Measurements from ENCODE around the gene COMMD1.

DNA sequence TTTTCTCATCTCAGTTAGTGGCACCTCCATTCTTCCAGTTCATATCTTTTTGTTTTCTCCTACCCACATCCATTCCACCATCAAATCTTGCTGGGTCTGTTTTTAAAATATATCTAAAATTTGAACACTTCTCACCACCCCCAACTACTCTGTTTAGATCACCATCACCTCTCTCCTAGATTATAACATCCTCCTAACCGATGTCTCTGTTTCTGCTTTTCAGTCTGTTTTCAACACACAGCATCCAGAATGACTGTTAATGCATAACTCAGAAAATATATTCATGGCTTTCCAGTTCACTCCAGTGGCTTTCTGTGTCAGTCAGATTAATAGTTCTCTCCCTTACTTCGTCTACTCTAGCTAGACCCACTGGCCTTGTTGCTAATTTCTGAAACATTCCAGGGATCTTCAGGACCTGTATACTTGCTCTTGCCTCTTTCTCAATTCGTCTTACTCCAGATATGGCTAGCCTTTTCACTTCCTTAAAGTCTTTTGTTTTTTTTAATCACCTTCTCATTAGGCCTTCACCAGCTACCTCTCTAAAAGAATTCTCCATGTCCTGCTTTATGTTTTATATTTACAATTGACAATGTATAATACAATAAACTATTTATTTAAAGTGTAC, 105.3 kb downstream of the COMMD1 start:
- TF ChIP-seq, protein P1, sequence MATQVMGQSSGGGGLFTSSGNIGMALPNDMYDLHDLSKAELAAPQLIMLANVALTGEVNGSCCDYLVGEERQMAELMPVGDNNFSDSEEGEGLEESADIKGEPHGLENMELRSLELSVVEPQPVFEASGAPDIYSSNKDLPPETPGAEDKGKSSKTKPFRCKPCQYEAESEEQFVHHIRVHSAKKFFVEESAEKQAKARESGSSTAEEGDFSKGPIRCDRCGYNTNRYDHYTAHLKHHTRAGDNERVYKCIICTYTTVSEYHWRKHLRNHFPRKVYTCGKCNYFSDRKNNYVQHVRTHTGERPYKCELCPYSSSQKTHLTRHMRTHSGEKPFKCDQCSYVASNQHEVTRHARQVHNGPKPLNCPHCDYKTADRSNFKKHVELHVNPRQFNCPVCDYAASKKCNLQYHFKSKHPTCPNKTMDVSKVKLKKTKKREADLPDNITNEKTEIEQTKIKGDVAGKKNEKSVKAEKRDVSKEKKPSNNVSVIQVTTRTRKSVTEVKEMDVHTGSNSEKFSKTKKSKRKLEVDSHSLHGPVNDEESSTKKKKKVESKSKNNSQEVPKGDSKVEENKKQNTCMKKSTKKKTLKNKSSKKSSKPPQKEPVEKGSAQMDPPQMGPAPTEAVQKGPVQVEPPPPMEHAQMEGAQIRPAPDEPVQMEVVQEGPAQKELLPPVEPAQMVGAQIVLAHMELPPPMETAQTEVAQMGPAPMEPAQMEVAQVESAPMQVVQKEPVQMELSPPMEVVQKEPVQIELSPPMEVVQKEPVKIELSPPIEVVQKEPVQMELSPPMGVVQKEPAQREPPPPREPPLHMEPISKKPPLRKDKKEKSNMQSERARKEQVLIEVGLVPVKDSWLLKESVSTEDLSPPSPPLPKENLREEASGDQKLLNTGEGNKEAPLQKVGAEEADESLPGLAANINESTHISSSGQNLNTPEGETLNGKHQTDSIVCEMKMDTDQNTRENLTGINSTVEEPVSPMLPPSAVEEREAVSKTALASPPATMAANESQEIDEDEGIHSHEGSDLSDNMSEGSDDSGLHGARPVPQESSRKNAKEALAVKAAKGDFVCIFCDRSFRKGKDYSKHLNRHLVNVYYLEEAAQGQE (IDR thresholded peaks at IDR 0.05; ENCODE audit: insufficient read depth in 1 of 2, low read depth in 2 of 2, low read length in 2 of 2): no peak
- TF ChIP-seq POLR2AphosphoS5 (IDR thresholded peaks at IDR 0.05; ENCODE audit: low read depth, low read length) (no peak), SIN3A (IDR thresholded peaks at IDR 0.05; ENCODE audit: borderline replicate concordance, insufficient read depth, low read length) (no peak), TAF1 (IDR thresholded peaks at IDR 0.05; ENCODE audit: borderline replicate concordance, insufficient read depth, low read length) (no peak), FOXP2 (optimal IDR thresholded peaks at IDR 0.05; ENCODE audit: borderline replicate concordance, extremely low read depth, extremely low read length, insufficient read depth) (no peak)
